Middle frontal gyrus (tissue), 1 donor: ENCODE data around the gene ISCA1.

Source experiments
- DNase-seq: peaks from one replicate; pipeline ENCODE4 v3.0.0-alpha.2; 2015; ENCODE audit warnings: low spot score; ENCODE audit errors: extremely low spot score

ISCA1 gene

DNA sequence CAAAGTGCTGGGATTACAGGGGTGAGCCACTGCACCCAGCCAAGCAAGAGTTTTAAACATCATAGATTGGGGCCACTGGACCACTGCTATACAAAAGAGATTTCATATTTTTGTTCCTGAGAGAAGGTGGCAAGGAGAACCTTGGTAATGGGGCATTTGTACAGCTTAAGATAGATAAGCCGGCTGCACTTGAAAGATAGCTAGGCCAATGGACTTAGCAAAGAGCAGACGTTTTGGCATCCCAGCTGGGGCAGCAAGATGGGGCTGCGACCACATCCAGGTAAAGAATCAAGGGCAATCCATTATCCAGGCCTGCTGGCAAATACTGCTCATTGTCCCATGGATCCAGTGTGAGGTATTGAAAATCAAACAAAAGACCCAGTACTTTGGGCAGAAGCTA, 3.9 kb upstream of the ISCA1 start:
- no peak for DNase-seq

DNA sequence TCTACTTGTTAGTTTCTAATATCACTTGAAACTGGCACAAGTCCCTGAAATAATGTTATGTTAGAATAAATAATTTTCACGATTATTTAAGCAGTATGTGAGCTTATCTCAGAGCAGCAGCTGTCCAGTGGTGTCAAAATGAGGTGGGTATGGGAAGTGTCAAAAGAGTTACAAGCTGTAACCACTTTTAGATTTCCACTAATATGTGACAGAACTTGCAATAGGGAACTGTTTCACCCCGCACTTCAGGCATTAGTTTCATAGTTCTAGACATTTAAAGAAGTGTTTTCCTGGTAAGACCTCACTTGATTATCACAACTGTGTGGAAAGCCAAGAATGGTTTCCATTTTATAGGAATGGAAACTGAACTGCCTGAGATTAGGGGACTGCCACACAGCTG, 2.9 kb upstream of the ISCA1 start:
- no peak for DNase-seq

DNA sequence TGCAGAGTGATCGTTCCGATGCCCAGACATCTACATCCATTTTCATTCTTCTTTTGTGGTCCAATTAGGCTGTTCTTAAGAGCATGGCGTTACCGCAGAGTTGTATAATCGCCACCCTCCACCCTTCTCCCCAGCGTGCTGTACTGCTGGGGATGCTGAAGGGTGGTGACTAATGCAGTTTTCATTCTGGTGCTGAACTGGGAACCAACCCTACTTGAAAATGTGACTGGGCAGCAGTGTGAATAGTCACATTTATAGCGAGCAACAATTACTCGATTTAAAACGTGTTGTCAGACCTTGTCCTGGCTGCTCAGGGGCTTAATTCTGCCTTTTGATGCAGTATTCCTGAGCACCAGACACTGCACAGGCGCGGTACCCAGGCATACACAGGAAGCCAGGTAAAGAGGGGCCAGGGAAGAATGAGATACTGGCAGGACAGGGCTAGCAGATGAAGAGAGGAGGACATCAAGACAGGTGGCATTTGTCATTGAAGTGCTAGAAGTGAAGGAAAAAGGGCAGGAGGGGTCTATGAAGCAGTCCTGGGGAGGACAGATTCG, 719 bp upstream of the ISCA1 start:
- DNase-seq, result no peak

DNA sequence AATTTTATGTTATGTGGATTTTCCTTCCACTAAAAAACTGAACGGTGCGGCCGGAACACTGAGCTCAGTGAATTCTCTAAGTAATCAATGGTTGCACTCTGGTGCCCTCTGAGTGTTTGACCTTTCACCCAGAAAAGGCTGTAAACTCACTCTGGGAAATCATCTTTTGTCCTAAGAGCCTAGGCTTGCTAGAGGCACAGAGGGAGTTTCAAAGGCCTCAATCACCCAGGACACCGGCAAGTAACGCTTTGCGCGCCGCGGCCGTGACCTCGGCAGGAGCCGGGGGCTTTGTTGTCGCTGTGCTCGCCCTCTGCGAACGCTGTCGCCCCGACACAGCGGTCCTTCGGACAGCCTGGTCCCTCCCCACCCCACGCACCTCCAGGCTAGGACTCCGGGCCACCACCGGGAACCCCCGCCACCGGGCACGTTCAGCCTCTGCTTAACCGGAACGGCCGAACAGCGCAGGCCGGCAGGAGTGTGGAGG, 703 bp downstream of the ISCA1 start:
- no peak for DNase-seq

DNA sequence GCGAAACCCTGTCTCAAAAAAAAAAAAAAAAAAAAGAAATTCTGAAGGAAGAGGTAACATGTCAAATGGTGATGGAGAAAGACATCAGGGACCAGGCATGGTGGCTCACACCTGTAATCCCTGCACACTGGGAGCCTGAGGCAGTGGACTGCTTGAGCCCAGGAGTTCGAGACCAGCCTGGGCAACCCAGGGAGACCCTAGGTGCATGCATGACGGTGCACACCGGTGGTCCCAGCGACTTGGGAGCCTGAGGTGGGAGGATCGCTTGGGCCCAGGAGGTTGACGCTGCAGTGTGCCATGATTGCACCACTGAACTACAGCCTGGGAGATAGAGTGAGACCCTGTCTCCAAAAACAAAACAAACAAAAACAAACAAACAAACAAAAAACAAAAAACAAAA, 1.8 kb downstream of the ISCA1 start:
- DNase-seq, result no peak

DNA sequence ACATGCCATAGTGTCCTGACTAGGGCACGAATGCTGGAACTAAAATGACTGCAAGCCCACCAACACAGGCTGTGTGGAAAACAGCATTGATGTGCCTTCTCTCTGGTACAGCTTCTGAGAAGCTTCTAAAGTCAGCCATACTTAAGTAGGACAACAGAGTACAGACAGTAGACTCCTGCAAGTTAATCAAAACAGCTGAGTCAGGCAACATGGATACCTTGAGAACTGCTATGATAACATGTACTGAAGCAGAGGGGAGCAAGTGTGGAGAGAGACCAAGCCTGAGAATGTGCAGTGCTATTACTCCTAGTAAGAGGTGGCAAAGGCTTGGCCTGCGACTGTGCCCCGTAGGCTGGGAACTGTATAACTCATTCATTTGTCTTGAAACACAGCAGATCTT, 2.5 kb downstream of the ISCA1 start:
- no peak for DNase-seq

DNA sequence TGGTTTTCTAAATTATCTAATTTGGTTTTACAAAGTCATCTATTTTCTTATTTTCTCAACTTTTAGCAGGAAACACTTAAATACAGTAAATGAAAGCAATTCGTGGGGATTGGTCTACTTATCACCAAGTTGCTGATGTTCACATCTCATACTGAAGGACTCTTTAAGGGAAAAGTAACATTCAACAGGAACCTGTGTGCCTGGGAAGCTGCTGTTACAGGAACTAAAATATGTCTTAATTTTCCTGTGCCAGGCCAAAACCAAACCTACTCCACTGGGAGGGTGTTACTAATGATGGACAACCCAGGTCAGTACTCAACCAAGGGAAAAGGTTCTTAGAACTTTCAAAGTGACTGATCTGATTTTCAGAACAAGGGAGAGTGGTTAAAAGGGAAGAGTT, 5.3 kb downstream of the ISCA1 start:
- no peak for DNase-seq

DNA sequence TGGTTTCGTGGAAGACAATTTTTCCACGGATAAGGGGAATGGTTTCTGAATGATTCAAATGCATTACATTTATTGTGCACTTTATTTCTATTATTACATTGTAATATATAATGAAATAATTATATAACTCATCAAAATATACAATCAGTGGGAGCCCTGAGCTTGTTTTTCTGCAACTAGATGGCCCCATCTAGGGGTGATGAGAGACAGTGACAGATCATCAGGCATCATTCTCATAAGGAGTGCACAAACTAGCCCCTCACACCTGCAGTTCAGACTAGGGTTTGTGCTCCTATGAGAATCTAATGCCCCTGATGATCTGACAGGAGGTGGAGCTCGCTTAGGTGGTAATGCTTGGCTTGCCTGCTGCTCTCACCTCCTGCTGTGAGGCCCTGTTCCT, 6.4 kb downstream of the ISCA1 start:
- no peak for DNase-seq

DNA sequence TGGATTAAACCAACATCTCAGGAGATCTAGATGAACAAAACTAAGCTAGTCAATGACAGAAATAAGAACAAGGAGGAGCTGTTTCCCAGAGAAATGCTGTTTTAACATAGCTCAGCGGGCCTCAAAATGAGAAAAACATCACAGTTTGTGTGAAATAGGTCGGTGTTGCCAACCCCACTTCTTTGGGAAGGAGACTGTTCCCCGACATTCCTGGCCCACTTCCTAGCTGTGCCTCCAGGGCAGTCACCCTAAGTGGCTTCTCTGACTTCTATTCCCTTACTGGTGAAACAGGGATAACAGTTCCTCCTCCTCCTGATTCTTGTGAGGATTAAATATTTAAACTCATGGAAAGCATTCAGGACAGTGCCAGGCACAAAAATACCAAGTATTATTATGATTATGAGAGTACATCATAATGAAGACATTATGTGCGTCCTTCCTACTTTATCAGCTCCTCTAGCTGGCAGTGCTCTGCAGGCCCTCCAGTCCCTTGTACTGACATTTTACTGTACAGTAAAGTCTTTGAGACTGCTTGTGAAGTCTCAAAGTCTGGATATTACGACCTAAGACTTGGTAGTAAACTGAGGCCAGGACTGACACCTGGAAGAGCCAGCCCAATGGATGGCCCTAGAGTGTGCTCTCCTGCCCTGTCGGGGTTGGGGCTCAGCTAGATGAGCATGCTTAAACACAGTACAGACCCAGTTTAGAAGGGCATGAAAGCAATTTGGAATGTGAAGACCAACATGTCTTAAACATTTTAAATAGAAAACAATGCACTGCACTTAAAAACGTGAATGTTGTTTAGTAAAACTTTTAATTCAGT, 7.3 kb downstream of the ISCA1 start:
- DNase-seq, result no peak

DNA sequence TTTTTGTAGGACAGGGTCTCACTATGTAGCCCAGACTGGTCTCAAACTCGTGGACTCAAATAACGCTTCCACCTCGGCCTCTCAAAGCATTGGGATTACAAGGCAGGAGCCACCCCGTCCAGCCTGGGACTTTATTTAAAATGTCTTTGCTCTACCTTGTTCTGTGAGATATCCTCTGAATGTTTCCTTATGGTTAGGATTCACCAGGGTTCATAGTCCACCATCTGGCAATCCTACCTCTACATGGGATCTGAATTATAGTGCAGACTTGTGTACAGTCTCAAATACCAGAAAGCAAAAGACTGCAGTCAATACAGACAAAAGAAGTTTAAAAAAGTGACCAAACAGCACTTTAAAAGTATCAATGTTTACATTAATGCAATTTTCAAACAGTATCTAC, 10.1 kb downstream of the ISCA1 start:
- DNase-seq, result no peak

DNA sequence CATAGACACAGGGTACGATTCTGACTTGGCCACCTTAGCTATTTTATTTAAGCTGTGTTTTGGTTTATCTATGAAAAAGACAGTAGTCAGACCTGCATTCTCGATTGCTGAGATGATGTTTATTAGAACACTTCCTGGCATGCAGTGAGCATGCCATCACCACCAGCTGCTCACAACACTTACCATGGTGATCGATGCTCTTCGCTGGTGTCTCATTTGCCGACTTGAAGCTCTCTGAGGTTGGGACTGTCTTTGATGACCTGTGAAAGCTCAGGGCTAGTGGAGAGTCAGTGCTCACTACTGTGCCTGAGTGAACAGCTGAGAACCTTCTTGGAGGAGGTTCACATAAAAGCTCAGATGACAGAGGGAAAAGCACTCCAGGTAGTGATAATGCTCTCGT, 18.5 kb downstream of the ISCA1 start:
- DNase-seq, result no peak

DNA sequence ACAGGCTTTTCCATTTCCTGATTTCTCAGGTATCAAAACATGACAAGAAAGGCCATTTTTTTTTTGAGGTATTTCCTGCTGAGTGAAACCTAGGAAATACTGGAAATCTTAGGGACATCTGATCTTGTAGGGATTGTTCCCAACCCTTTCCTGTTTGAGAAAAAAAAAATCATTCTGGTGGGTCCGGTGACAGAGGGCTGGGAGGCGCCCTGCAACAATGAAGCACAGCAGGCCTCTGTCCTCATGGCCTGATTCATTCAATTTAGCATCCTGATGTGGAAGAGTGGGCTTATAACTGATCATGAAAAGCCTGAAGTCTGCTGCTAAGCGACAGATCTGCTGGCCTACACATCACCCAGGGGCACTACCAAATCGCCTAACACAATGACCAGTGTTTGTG, 19.8 kb downstream of the ISCA1 start:
- no peak for DNase-seq

DNA sequence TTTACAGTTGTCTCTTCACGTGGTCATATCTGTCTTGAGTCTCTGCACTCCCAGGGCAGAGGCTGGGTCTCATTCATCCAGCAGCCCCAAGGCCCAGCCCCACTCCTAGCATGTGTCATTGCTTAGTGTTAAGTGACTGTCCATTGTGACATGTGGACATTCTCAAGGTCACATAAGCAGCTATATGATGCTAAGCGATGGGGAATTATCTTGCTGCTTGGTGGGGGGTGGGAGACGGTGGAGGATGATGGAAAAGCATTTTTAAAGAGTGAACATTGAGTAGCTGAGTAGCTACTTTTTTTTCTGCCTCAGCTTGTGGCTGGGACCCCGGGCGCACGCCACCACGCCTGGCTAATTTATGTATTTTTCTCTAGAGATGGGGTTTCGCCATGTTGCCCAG, 22.8 kb downstream of the ISCA1 start, which contains the start of gene C9orf153:
Gene C9orf153, minus strand, starts transcription at position 101 of the 400 bp plus-strand sequence. CDS start 30,054 bp downstream, outside the sequence.
- no peak for DNase-seq

DNA sequence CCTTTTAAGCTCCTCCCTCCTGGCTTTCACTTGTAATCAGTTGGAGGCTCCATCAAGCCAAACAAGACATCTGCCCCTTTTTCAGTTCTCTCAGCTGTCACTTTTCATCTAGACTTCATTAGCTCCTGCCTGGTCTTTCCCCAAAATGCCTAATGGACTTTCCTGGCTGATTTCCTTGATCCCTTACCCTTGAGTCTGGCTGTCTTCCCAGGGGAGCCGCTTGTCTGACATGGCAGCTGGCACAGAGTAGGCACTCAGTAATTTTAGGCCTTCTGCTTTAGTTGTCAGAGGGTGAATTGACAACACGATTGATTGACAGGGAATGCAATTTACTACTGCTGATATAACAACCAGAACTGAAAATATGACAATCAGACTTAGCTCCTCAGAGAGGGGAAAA, 24.9 kb downstream of the ISCA1 start:
- no peak for DNase-seq

DNA sequence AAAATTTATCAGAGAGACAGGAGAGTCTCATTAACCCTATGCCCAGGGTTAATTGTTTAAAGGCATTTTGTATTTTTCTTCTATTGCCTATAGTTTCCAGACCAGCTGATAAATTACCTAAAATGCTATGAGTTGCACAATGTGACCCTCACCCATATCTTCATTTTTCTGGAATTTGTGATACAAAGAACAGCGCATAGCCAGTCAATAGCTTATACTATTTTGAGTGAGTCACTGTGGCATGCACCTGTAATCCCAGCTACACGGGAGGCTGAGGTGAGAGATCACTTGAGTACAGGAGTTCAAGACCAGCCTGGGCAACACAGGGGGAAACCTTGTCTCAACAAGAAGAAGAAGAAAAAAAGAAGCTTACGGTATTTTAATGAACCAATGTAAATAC, 25.7 kb downstream of the ISCA1 start:
- no peak for DNase-seq

DNA sequence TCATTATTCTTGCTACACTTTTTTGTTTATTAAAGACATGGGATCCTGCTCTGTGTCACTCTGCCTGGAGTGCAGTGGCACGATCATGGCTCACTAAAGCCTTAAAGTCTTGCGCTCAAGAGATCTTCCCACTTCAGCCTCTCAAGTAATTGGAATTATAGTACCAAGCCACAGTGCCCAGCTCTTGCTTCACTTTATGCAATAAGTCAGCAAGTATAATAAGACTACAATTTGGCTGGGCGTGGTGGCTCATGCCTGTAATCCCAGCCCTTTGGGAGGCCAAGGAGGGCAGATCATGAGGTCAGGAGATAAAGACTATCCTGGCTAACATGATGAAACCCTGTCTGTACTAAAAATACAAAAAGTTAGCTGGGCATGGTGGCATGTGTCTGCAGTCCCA, 28.8 kb downstream of the ISCA1 start:
- DNase-seq, result no peak

DNA sequence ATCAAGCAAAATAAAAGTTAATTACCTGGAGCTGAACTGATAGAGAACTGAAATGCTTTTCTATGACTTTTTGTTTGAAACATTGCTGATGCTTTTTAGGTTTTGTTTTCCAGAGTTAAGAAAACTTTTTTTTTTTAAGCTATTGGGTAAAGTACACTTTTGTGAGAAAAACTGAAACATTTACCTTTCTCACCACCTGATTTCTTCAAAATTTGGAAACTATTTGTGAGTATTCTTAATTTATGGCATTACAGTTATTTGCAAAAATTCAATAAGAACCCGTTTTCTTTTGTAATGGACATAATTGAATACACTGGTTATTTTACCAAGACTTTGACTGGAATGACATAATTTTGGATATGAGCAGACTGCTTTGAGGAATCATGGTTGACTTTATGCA, 29.5 kb downstream of the ISCA1 start:
- DNase-seq, result no peak

DNA sequence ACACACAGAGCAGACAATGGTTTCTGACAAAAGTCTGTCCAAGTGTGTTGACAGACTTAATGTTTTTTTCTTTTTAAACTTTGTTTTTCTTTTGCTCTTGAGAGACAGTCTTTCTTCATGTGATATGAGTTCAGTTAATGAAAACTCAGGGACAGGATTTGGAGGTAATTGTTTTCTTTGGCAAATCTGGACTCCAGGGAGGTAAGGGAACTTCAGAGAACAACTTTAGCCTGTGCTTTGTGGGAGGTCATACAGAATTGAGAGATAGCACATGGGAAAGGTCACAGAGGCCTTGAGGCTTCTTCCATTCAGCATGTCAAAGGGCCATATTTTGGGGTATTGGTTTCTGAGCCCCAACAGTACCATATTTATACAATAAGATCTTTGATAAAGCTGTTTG, 32.2 kb downstream of the ISCA1 start:
- no peak for DNase-seq

DNA sequence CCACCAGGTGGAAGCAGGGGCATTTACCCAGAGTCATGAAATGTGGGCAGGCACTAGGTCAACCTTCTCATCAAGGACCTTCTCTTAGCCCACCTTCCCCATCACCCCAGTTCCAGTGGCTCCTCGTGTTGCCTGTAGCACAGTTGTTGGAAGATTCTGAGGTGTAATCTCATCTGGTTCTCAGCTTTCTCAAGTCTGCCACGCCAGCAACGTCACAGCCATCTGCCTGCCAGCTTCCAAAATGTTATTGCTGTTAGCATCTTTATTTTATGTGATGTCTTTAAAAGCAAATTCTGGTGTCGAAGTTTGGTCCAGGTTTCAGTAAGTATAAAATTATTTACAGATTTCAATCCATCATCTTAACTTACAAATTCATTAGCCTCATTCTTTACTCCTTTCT, 33.6 kb downstream of the ISCA1 start:
- no peak for DNase-seq

DNA sequence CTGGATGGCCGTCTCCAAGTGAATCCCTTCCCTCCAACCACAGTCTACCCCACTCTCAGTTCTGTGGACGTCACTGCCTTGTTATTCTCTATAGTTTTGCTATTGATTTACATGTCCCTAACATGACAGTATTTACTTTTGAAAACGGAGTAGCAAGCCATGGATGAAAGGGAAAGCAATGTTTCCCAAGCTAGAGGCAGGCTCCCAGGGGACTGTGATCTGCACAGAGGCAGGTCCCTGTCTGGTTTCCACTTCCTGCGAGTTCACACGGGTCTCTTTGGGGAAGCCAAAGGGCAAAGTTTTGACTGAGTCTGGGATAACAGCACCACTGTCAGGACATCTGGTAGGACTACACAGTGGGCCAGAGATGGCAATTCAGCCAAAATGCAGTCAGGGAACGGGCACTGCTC, 35.6 kb downstream of the ISCA1 start:
- DNase-seq, result no peak

DNA sequence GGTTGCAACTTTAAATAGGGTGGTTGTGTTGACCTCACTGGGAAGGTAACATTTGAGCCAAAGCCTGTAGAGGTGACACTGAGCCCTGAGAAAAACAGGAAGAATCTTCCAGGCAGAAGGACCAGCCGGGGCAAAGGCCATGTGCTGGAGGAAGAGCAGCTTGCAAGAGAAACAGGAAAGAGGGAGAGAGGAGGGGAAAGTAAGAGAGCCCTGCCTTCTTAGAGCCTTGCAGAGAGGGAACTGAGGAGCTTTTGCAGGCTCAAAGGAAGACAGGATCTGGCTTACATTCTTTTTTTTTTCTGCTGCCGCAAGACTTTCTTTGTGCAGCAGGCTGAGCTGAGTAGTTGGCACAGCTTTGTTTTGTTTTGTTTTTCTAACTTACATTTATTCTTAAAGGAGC, 40.3 kb downstream of the ISCA1 start:
- no peak for DNase-seq

DNA sequence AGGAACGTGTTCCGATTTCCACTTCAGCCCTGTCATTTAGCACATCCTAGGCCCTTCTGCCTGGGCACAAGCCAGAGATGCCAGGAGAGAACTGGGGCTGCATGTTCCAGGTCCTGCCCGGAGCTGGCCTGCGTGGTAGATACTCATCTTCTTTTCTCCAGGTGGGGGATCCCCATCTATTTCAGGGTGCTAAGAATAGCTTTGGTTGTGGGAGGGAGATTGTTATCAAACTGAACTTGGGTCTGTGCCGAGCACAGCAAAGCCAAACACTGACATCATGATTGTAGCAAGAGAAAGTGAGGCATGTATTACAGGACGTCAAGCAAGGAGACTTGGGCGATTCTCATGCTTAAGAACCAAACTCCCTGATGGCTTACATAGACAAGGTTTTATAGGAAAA, 41.1 kb downstream of the ISCA1 start:
- DNase-seq, result no peak
